ENCODE results near the gene IFNA6.

GRCh38 chr9:21317956-21318923, 32.4 kb downstream of the IFNA6 start:
- TF ChIP-seq EZH2 (IDR thresholded peaks at IDR 0.05; ENCODE audit: insufficient read depth, poor library complexity, severe bottlenecking) (no peak), EZH2phosphoT487 (IDR thresholded peaks at IDR 0.05; ENCODE audit: insufficient read depth, low read depth) (no peak)
